ENCODE data around the gene ARHGAP24. TPM values are rescaled to one million over a fixed set of nuclear protein-coding genes. Genes with fewer than 3 reads are reported as not detected.

The ARHGAP24 gene
- total RNA-seq, 2 donors from 2014 or later: 7.0 TPM; not detected in 1

- DNase-seq (no peak), ATAC-seq (no peak)
- Mint-ChIP-seq H3K4me1 (no peaks in the 10 kb centered on the region), H3K27me3 (no peaks in the 10 kb centered on the region), H3K27ac (no peak overlapping the region), H3K4me3 (no peak overlapping the region), H3K36me3 (ENCODE audit: low read depth) (no peaks in the 10 kb centered on the region)
- H3K9me3 ChIP-seq (ENCODE audit: control insufficient read depth, low read length, poor library complexity, severe bottlenecking): no peaks in the 10 kb centered on the region
These were observed 314.3 kb downstream of the ARHGAP24 start for GRCh38 chr4:85789241-85789640.

GRCh38 chr4:85790582-85790981, 315.6 kb downstream of the ARHGAP24 start:
- H3K36me3 Mint-ChIP-seq (ENCODE audit: low read depth): no peaks in the 10 kb centered on the region
- no peak overlapping the region for H3K27ac Mint-ChIP-seq
- ATAC-seq (no peak), DNase-seq (no peak)
- H3K9me3 ChIP-seq (ENCODE audit: control insufficient read depth, low read length, poor library complexity, severe bottlenecking): no peaks in the 10 kb centered on the region
- H3K4me3 Mint-ChIP-seq: no peak overlapping the region
- no peaks in the 10 kb centered on the region for H3K27me3 Mint-ChIP-seq
- H3K4me1 Mint-ChIP-seq: no peaks in the 10 kb centered on the region

- no peak overlapping the region for H3K27ac Mint-ChIP-seq
- no peaks in the 10 kb centered on the region for H3K9me3 ChIP-seq (ENCODE audit: control insufficient read depth, low read length, poor library complexity, severe bottlenecking)
- H3K27me3 Mint-ChIP-seq: no peaks in the 10 kb centered on the region
- DNase-seq: no peak
- H3K36me3 Mint-ChIP-seq (ENCODE audit: low read depth): no peaks in the 10 kb centered on the region
- H3K4me3 Mint-ChIP-seq: no peak overlapping the region
- ATAC-seq: no peak
- no peaks in the 10 kb centered on the region for H3K4me1 Mint-ChIP-seq
These were observed 317.7 kb downstream of the ARHGAP24 start for GRCh38 chr4:85792376-85793232.

GRCh38 chr4:85793233-85793585, 318.3 kb downstream of the ARHGAP24 start:
- no peak overlapping the region for H3K27ac Mint-ChIP-seq

GRCh38 chr4:85798012-85798770, 323.2 kb downstream of the ARHGAP24 start:
- Mint-ChIP-seq H3K4me3 (no peak overlapping the region), H3K27me3 (no peaks in the 10 kb centered on the region)

More at GRCh38 chr4:85793233-85793585, 318.3 kb downstream of the ARHGAP24 start:
- Mint-ChIP-seq H3K27me3 (no peaks in the 10 kb centered on the region), H3K4me3 (no peak overlapping the region), H3K4me1 (no peaks in the 10 kb centered on the region), H3K36me3 (ENCODE audit: low read depth) (no peaks in the 10 kb centered on the region)
- ATAC-seq (no peak), DNase-seq (no peak)
- no peaks in the 10 kb centered on the region for H3K9me3 ChIP-seq (ENCODE audit: control insufficient read depth, low read length, poor library complexity, severe bottlenecking)

GRCh38 chr4:85803856-85804255, 328.9 kb downstream of the ARHGAP24 start:
- H3K9me3 ChIP-seq (ENCODE audit: control insufficient read depth, low read length, poor library complexity, severe bottlenecking): no peaks in the 10 kb centered on the region
- Mint-ChIP-seq H3K4me1 (no peaks in the 10 kb centered on the region), H3K4me3 (no peak overlapping the region), H3K27ac (no peak overlapping the region), H3K36me3 (ENCODE audit: low read depth) (no peaks in the 10 kb centered on the region), H3K27me3 (no peaks in the 10 kb centered on the region)
- no peak for ATAC-seq
- no peak for DNase-seq

More at GRCh38 chr4:85798012-85798770, 323.2 kb downstream of the ARHGAP24 start:
- no peaks in the 10 kb centered on the region for H3K36me3 Mint-ChIP-seq (ENCODE audit: low read depth)
- ATAC-seq: no peak
- DNase-seq: no peak
- H3K4me1 Mint-ChIP-seq: no peaks in the 10 kb centered on the region
- H3K27ac Mint-ChIP-seq: no peak overlapping the region
- H3K9me3 ChIP-seq (ENCODE audit: control insufficient read depth, low read length, poor library complexity, severe bottlenecking): no peaks in the 10 kb centered on the region

- ATAC-seq (no peak), DNase-seq (no peak)
- Mint-ChIP-seq H3K36me3 (ENCODE audit: low read depth) (no peaks in the 10 kb centered on the region), H3K27me3 (no peaks in the 10 kb centered on the region), H3K27ac (no peak overlapping the region), H3K4me1 (no peaks in the 10 kb centered on the region), H3K4me3 (no peak overlapping the region)
- no peaks in the 10 kb centered on the region for H3K9me3 ChIP-seq (ENCODE audit: control insufficient read depth, low read length, poor library complexity, severe bottlenecking)
These were observed 330.9 kb downstream of the ARHGAP24 start for GRCh38 chr4:85805891-85806290.

- Mint-ChIP-seq H3K4me3 (no peak overlapping the region), H3K36me3 (ENCODE audit: low read depth) (no peaks in the 10 kb centered on the region), H3K27ac (no peak overlapping the region), H3K27me3 (no peaks in the 10 kb centered on the region), H3K4me1 (no peaks in the 10 kb centered on the region)
- H3K9me3 ChIP-seq (ENCODE audit: control insufficient read depth, low read length, poor library complexity, severe bottlenecking): no peaks in the 10 kb centered on the region
- no peak for DNase-seq
- no peak for ATAC-seq
These were observed 331.4 kb downstream of the ARHGAP24 start for GRCh38 chr4:85806334-85806733.

GRCh38 chr4:85807247-85807950, 332.4 kb downstream of the ARHGAP24 start:
- no peak for DNase-seq

GRCh38 chr4:85808104-85808503, 333.2 kb downstream of the ARHGAP24 start:
- no peak for DNase-seq
- H3K36me3 Mint-ChIP-seq (ENCODE audit: low read depth): no peaks in the 10 kb centered on the region
- no peak overlapping the region for H3K27ac Mint-ChIP-seq

More at GRCh38 chr4:85807247-85807950, 332.4 kb downstream of the ARHGAP24 start:
- Mint-ChIP-seq H3K4me3 (no peak overlapping the region), H3K36me3 (ENCODE audit: low read depth) (no peaks in the 10 kb centered on the region), H3K27me3 (no peaks in the 10 kb centered on the region), H3K4me1 (no peaks in the 10 kb centered on the region), H3K27ac (no peak overlapping the region)
- ATAC-seq: no peak
- no peaks in the 10 kb centered on the region for H3K9me3 ChIP-seq (ENCODE audit: control insufficient read depth, low read length, poor library complexity, severe bottlenecking)

GRCh38 chr4:85808864-85809263, 333.9 kb downstream of the ARHGAP24 start:
- Mint-ChIP-seq H3K36me3 (ENCODE audit: low read depth) (no peaks in the 10 kb centered on the region), H3K4me1 (no peaks in the 10 kb centered on the region), H3K27me3 (no peaks in the 10 kb centered on the region), H3K27ac (no peak overlapping the region), H3K4me3 (no peak overlapping the region)
- ATAC-seq (no peak), DNase-seq (no peak)
- H3K9me3 ChIP-seq (ENCODE audit: control insufficient read depth, low read length, poor library complexity, severe bottlenecking): no peaks in the 10 kb centered on the region

More at GRCh38 chr4:85808104-85808503, 333.2 kb downstream of the ARHGAP24 start:
- no peak for ATAC-seq
- H3K4me3 Mint-ChIP-seq: no peak overlapping the region
- no peaks in the 10 kb centered on the region for H3K27me3 Mint-ChIP-seq
- no peaks in the 10 kb centered on the region for H3K4me1 Mint-ChIP-seq
- H3K9me3 ChIP-seq (ENCODE audit: control insufficient read depth, low read length, poor library complexity, severe bottlenecking): no peaks in the 10 kb centered on the region

GRCh38 chr4:85812776-85813175, 337.8 kb downstream of the ARHGAP24 start:
- no peaks in the 10 kb centered on the region for H3K36me3 Mint-ChIP-seq (ENCODE audit: low read depth)

GRCh38 chr4:85815796-85816459, 341.0 kb downstream of the ARHGAP24 start:
- DNase-seq (no peak), ATAC-seq (no peak)
- no peaks in the 10 kb centered on the region for H3K4me1 Mint-ChIP-seq
- no peaks in the 10 kb centered on the region for H3K36me3 Mint-ChIP-seq (ENCODE audit: low read depth)
- H3K27ac Mint-ChIP-seq: no peak overlapping the region
- H3K9me3 ChIP-seq (ENCODE audit: control insufficient read depth, low read length, poor library complexity, severe bottlenecking): no peaks in the 10 kb centered on the region
- H3K4me3 Mint-ChIP-seq: no peak overlapping the region
- H3K27me3 Mint-ChIP-seq: no peaks in the 10 kb centered on the region

More at GRCh38 chr4:85812776-85813175, 337.8 kb downstream of the ARHGAP24 start:
- H3K4me1 Mint-ChIP-seq: no peaks in the 10 kb centered on the region
- H3K27ac Mint-ChIP-seq: no peak overlapping the region
- H3K27me3 Mint-ChIP-seq: no peaks in the 10 kb centered on the region
- no peak for DNase-seq
- no peak overlapping the region for H3K4me3 Mint-ChIP-seq
- H3K9me3 ChIP-seq (ENCODE audit: control insufficient read depth, low read length, poor library complexity, severe bottlenecking): no peaks in the 10 kb centered on the region
- ATAC-seq: no peak

Measured in T-helper 17 cell (primary cell).